ENCODE results near the gene MOSPD3.

DNA sequence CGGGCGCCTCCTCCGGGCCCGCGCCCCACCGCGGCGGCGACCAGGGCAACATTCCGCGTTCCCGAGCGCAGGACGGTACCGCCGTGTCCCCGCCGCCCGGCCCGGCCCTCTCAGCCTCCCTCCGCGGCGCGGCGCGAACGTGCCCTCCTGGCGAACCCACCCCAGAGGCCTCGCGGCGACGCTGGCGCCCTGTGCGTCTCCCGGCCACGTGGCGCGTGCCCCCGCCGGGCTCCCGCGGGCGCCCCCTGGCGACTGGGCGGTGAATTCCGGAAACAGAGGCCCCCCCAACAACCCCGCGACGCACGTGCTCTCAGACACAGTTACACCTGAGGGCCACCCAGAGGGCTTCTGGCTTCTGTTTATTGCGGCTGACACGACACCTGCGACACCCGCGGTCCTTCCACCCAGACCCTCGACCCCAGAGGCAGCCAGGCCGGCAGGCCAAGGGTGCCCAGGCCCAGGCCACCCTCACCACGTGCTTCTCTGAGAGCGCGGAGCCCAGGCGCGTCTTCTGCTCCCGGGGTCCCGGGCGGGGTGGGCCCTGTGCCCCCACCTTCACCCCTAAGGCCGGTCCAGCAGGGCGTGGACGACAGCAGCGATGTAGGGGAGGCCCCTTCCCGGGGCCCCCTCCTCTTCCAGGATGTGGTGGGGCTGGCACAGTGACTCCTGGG lies 38.5 kb upstream of the MOSPD3 start, which contains the start of gene SAP25:
- TF ChIP-seq, protein P1, sequence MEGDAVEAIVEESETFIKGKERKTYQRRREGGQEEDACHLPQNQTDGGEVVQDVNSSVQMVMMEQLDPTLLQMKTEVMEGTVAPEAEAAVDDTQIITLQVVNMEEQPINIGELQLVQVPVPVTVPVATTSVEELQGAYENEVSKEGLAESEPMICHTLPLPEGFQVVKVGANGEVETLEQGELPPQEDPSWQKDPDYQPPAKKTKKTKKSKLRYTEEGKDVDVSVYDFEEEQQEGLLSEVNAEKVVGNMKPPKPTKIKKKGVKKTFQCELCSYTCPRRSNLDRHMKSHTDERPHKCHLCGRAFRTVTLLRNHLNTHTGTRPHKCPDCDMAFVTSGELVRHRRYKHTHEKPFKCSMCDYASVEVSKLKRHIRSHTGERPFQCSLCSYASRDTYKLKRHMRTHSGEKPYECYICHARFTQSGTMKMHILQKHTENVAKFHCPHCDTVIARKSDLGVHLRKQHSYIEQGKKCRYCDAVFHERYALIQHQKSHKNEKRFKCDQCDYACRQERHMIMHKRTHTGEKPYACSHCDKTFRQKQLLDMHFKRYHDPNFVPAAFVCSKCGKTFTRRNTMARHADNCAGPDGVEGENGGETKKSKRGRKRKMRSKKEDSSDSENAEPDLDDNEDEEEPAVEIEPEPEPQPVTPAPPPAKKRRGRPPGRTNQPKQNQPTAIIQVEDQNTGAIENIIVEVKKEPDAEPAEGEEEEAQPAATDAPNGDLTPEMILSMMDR (IDR thresholded peaks at IDR 0.05; ENCODE audit: low read length): peak; percentile 34
- TF ChIP-seq EZH2 (IDR thresholded peaks at IDR 0.05; ENCODE audit: borderline replicate concordance, low read length): no peak

Measured in OCI-LY1 (cell line).